Loucy (cell line): ENCODE data around the gene SLC35A4.

ENCODE experiments used
- H2AFZ ChIP-seq: fragments of 200-600 bp; sonication (generic); 2 replicates; pipeline ENCODE4 v1.6.0; 2016; ENCODE audit warnings: antibody characterized with exemption, mild to moderate bottlenecking, low read length, moderate library complexity
- H3F3A ChIP-seq: fragments of 200-600 bp; 2 replicates; pipeline ENCODE4 v1.6.0; 2016; ENCODE audit warnings: antibody characterized with exemption, low read depth, mild to moderate bottlenecking
- H3K27me3 ChIP-seq: fragments of 200-600 bp; sonication (generic); 2 replicates; pipeline ENCODE4 v1.6.1; 2014; ENCODE audit warnings: low read length, mild to moderate bottlenecking; ENCODE audit not compliant: insufficient read depth, poor library complexity, severe bottlenecking
- H3K36me3 ChIP-seq: fragments of 200-600 bp; sonication (generic); 2 replicates; pipeline ENCODE4 v1.6.1; 2016; ENCODE audit warnings: low read length; ENCODE audit not compliant: insufficient read depth
- H3K4me1 ChIP-seq: fragments of 200-600 bp; sonication (generic); 2 replicates; pipeline ENCODE4 v1.5.1; 2014; ENCODE audit warnings: low read length, mild to moderate bottlenecking; ENCODE audit not compliant: insufficient read depth, poor library complexity, severe bottlenecking
- H3K4me2 ChIP-seq: fragments of 200-600 bp; sonication (generic); 2 replicates; pipeline ENCODE4 v1.6.0; 2014; ENCODE audit warnings: antibody characterized with exemption, low read length, low read depth, mild to moderate bottlenecking; ENCODE audit not compliant: poor library complexity, severe bottlenecking
- H3K4me3 ChIP-seq: fragments of 200-600 bp; sonication (generic); 2 replicates; pipeline ENCODE4 v1.5.1; 2014; ENCODE audit warnings: low read length, mild to moderate bottlenecking, mixed read lengths; ENCODE audit not compliant: poor library complexity, severe bottlenecking
- H3K79me2 ChIP-seq: fragments of 200-600 bp; sonication (generic); 2 replicates; pipeline ENCODE4 v1.6.1; 2014; ENCODE audit warnings: low read length; ENCODE audit not compliant: insufficient read depth
- H3K9ac ChIP-seq: fragments of 200-600 bp; sonication (generic); 2 replicates; pipeline ENCODE4 v1.6.0; 2014; ENCODE audit warnings: mild to moderate bottlenecking, low read depth, low read length, moderate library complexity; ENCODE audit not compliant: poor library complexity, severe bottlenecking
- H3K9me2 ChIP-seq: fragments of 200-600 bp; sonication (generic); replicated peaks from 2 replicates; pipeline ENCODE4 v1.6.1; 2016; ENCODE audit warnings: low read depth, low read length, mixed read lengths
- H3K9me3 ChIP-seq: fragments of 200-600 bp; sonication (generic); 2 replicates; pipeline ENCODE4 v1.6.1; 2014; ENCODE audit warnings: mild to moderate bottlenecking, antibody characterized with exemption, low read length, low read depth; ENCODE audit not compliant: insufficient read depth
- H4K20me1 ChIP-seq: fragments of 200-600 bp; sonication (generic); 2 replicates; pipeline ENCODE4 v1.6.0; 2014; ENCODE audit warnings: antibody characterized with exemption, low read length, mild to moderate bottlenecking; ENCODE audit not compliant: insufficient read depth, poor library complexity, severe bottlenecking
- CTCF ChIP-seq: fragments of 200-600 bp; sonication (generic); conservative IDR thresholded peaks from 2 replicates; pipeline ENCODE4 v1.5.1; 2014; ENCODE audit warnings: mild to moderate bottlenecking, antibody characterized with exemption, low read length
- EZH2phosphoT487 ChIP-seq: fragments of 200-600 bp; IDR thresholded peaks from 2 replicates; pipeline ENCODE4 v1.6.1; 2018; ENCODE audit warnings: antibody characterized with exemption, mild to moderate bottlenecking, moderate library complexity, borderline replicate concordance

Gene SLC35A4

GRCh38 chr5:140566665-140567064 lies 2.0 kb downstream of the SLC35A4 start:
- H3F3A ChIP-seq = no peaks in the 10 kb centered on the region
- H3K79me2 ChIP-seq = peaks cover 47% of the 10 kb centered on the region
- no peaks in the 10 kb centered on the region for H3K9me2 ChIP-seq
- peak overlapping the region; percentile 97 for H3K9ac ChIP-seq
- H3K4me3 ChIP-seq = peak overlapping the region; percentile 99
- no peak overlapping the region for H2AFZ ChIP-seq
- peaks cover 6% of the 10 kb centered on the region for H4K20me1 ChIP-seq
- H3K27me3 ChIP-seq = no peaks in the 10 kb centered on the region
- peak overlapping the region; percentile 87 for H3K4me2 ChIP-seq
- no peaks in the 10 kb centered on the region for H3K9me3 ChIP-seq
- TF ChIP-seq CTCF (no peak), EZH2phosphoT487 (no peak)
- H3K36me3 ChIP-seq = peaks cover 3% of the 10 kb centered on the region; the same call in 1 of the 2 replicates
- H3K4me1 ChIP-seq = peaks cover 28% of the 10 kb centered on the region

- TF ChIP-seq EZH2phosphoT487 (no peak), CTCF (no peak)
- H3F3A ChIP-seq = no peaks in the 10 kb centered on the region
- no peaks in the 10 kb centered on the region for H3K9me3 ChIP-seq
- peaks cover 3% of the 10 kb centered on the region; the same call in 1 of the 2 replicates for H3K36me3 ChIP-seq
- peaks cover 28% of the 10 kb centered on the region for H3K4me1 ChIP-seq
- H3K4me2 ChIP-seq = peak overlapping the region; percentile 87
- H4K20me1 ChIP-seq = peaks cover 6% of the 10 kb centered on the region
- H3K9me2 ChIP-seq = no peaks in the 10 kb centered on the region
- no peak overlapping the region for H3K9ac ChIP-seq
- peak overlapping the region; percentile 99 for H3K4me3 ChIP-seq
- H3K27me3 ChIP-seq = no peaks in the 10 kb centered on the region
- peaks cover 47% of the 10 kb centered on the region for H3K79me2 ChIP-seq
- H2AFZ ChIP-seq = no peak overlapping the region
Measured at GRCh38 chr5:140567136-140567818, 2.6 kb downstream of the SLC35A4 start.

- no peaks in the 10 kb centered on the region for H3K27me3 ChIP-seq
- H3K9ac ChIP-seq = no peak overlapping the region
- H3K4me1 ChIP-seq = peaks cover 24% of the 10 kb centered on the region
- H2AFZ ChIP-seq = no peak overlapping the region
- no peaks in the 10 kb centered on the region for H3K9me2 ChIP-seq
- no peak overlapping the region for H3K4me3 ChIP-seq
- H4K20me1 ChIP-seq = peaks cover 6% of the 10 kb centered on the region
- no peak overlapping the region for H3K4me2 ChIP-seq
- H3K9me3 ChIP-seq = no peaks in the 10 kb centered on the region
- peaks cover 3% of the 10 kb centered on the region; the same call in 1 of the 2 replicates for H3K36me3 ChIP-seq
- no peaks in the 10 kb centered on the region for H3F3A ChIP-seq
- no peak for TF ChIP-seq EZH2phosphoT487
- TF ChIP-seq CTCF = no peak
- H3K79me2 ChIP-seq = peaks cover 42% of the 10 kb centered on the region
Measured at GRCh38 chr5:140567871-140568270, 3.2 kb downstream of the SLC35A4 start.
